ENCODE results near the gene TRAPPC4.
A peak's percentile ranks its signal among the peaks of the same experiment; 100 is the strongest.

GRCh38 chr11:118997627-118998387, 20.8 kb upstream of the TRAPPC4 start, which contains the start of gene CENATAC:
- TF ChIP-seq CTCF (IDR thresholded peaks at IDR 0.05) (peak in 1 of 2 donors; percentile 17), POLR2A (IDR thresholded peaks at IDR 0.05) (peak; percentile 43 to 53), POLR2AphosphoS5 (IDR thresholded peaks at IDR 0.05) (peak in 1 of 3 donors; percentile 31), EP300 (IDR thresholded peaks at IDR 0.05) (no peak)
